IMR-90 (cell line): ENCODE results near the gene PARPBP. TPM values are rescaled to one million over a fixed set of nuclear protein-coding genes. Genes with fewer than 3 reads are reported as not detected.

Experiments
- ATAC-seq: fragments of 200-7000 bp; cut with Tn5 transposase; 2 replicates; pipeline ENCODE4 v1.9.1; 2020; ENCODE audit warnings: low read depth, mild to moderate bottlenecking, moderate library complexity
- BruUV-seq: library from RNA; stranded (reverse); fragments of 400-500 nt; replicated peaks from 2 replicates; lab custom pipeline; 2021; lab: Mats Ljungman, UMichigan
- CTCF ChIA-PET: fragments of 300-600 bp; formaldehyde crosslinking; extraction: SDS; loops from one replicate; lab custom pipeline; 2021; ENCODE audit warnings: antibody characterized with exemption; lab: Yijun Ruan, JAX
- POLR2A ChIA-PET: fragments of 300-600 bp; sonication (Branson Sonifier 250); formaldehyde crosslinking; loops from one replicate; lab custom pipeline; 2022; ENCODE audit warnings: antibody characterized with exemption; ENCODE audit not compliant: unreplicated experiment; lab: Charles Lee
- DNase-seq: peaks from one replicate; pipeline ENCODE4 v3.0.0; 2013
- H2AFZ ChIP-seq: replicated peaks from 2 replicates; pipeline ENCODE3; 2013; ENCODE audit warnings: low read length, mild to moderate bottlenecking; ENCODE audit not compliant: poor library complexity
- H2AK5ac ChIP-seq: 2 replicates; pipeline ENCODE4 v1.6.1; 2013; ENCODE audit warnings: low read depth, low read length, inconsistent platforms
- H2AK9ac ChIP-seq: replicated peaks from 2 replicates; pipeline ENCODE3; 2013; ENCODE audit warnings: mild to moderate bottlenecking, low read depth, low read length, moderate library complexity; ENCODE audit not compliant: poor library complexity
- H2BK120ac ChIP-seq: 2 replicates; pipeline ENCODE4 v1.6.1; 2013; ENCODE audit warnings: low read depth, low read length, inconsistent platforms
- H2BK15ac ChIP-seq: 3 replicates; pipeline ENCODE4 v1.6.1; 2013; ENCODE audit warnings: low read depth, low read length, inconsistent platforms
- H2BK20ac ChIP-seq: 2 replicates; pipeline ENCODE4 v1.6.1; 2013; ENCODE audit warnings: low read depth, mild to moderate bottlenecking, inconsistent platforms, low read length, moderate library complexity
- H2BK5ac ChIP-seq: 2 replicates; pipeline ENCODE4 v1.6.1; 2013; ENCODE audit warnings: mild to moderate bottlenecking, low read depth, low read length, inconsistent platforms; ENCODE audit not compliant: poor library complexity, severe bottlenecking
- H3K14ac ChIP-seq: replicated peaks from 2 replicates; pipeline ENCODE4 v1.6.1; 2013; ENCODE audit warnings: low read depth, low read length, inconsistent platforms
- H3K18ac ChIP-seq: 2 replicates; pipeline ENCODE4 v1.6.1; 2013; ENCODE audit warnings: low read depth, low read length, control low read depth
- H3K23ac ChIP-seq: 2 replicates; pipeline ENCODE4 v1.6.1; 2013; ENCODE audit warnings: low read depth, low read length, inconsistent platforms
- H3K27ac ChIP-seq: 2 replicates; pipeline ENCODE4 v1.5.1; 2013; ENCODE audit warnings: mild to moderate bottlenecking, control low read depth, low read length; ENCODE audit not compliant: insufficient read depth
- H3K27me3 ChIP-seq: 2 replicates; pipeline ENCODE4 v1.6.1; 2013; ENCODE audit warnings: low read length; ENCODE audit not compliant: control insufficient read depth, insufficient read depth
- H3K36me3 ChIP-seq: 2 replicates; pipeline ENCODE4 v1.6.1; 2013; ENCODE audit warnings: low read length, mixed read lengths; ENCODE audit not compliant: control insufficient read depth, insufficient read depth
- H3K4ac ChIP-seq: 2 replicates; pipeline ENCODE4 v1.6.1; 2013; ENCODE audit warnings: low read depth, low read length, inconsistent platforms
- H3K4me1 ChIP-seq: 2 replicates; pipeline ENCODE4 v1.6.1; 2013; ENCODE audit warnings: low read length, mixed read lengths; ENCODE audit not compliant: control insufficient read depth, insufficient read depth
- H3K4me2 ChIP-seq: 2 replicates; pipeline ENCODE4 v1.6.1; 2013; ENCODE audit warnings: low read depth, mild to moderate bottlenecking, control low read depth, low read length, moderate library complexity
- H3K4me3 ChIP-seq: 2 replicates; pipeline ENCODE4 v1.5.1; 2013; ENCODE audit warnings: low read depth, mild to moderate bottlenecking, control low read depth, low read length, moderate library complexity; ENCODE audit not compliant: insufficient read depth
- H3K56ac ChIP-seq: 2 replicates; pipeline ENCODE4 v1.6.1; 2013; ENCODE audit warnings: low read length, inconsistent platforms; ENCODE audit not compliant: insufficient read depth; ENCODE audit errors: extremely low read depth
- H3K79me1 ChIP-seq, 2 experiments: 2 replicates each; pipeline ENCODE4 v1.6.1; 2013; ENCODE audit warnings: low read length in 2 of 2, inconsistent platforms in 1 of 2, low read depth in 1 of 2
- H3K9ac ChIP-seq: 2 replicates; pipeline ENCODE4 v1.6.1; 2013; ENCODE audit warnings: low read depth, low read length, control low read depth
- H3K9me1 ChIP-seq: 2 replicates; pipeline ENCODE4 v1.6.1; 2013; ENCODE audit warnings: low read length, inconsistent platforms; ENCODE audit not compliant: insufficient read depth
- H3K9me3 ChIP-seq: 2 replicates; pipeline ENCODE4 v1.6.1; 2013; ENCODE audit warnings: low read length; ENCODE audit not compliant: control insufficient read depth, insufficient read depth
- H4K20me1 ChIP-seq: 2 replicates; pipeline ENCODE4 v1.6.1; 2013; ENCODE audit warnings: low read length, inconsistent platforms; ENCODE audit not compliant: insufficient read depth
- H4K5ac ChIP-seq: 2 replicates; pipeline ENCODE4 v1.6.1; 2013; ENCODE audit warnings: mild to moderate bottlenecking, low read depth, low read length, control low read depth
- H4K8ac ChIP-seq, 2 experiments: 2 replicates each; pipeline ENCODE4 v1.6.1; 2013; ENCODE audit warnings: low read depth in 2 of 2, low read length in 2 of 2, control low read depth in 1 of 2, inconsistent platforms in 1 of 2
- H4K91ac ChIP-seq: 2 replicates; pipeline ENCODE4 v1.6.1; 2013; ENCODE audit warnings: low read depth, low read length, inconsistent platforms; ENCODE audit not compliant: insufficient read depth
- CEBPB ChIP-seq: IDR thresholded peaks from 2 replicates; pipeline ENCODE4 v1.6.1; 2012; ENCODE audit warnings: low read depth, low read length, improper control_type of control experiment
- CHD1 ChIP-seq: IDR thresholded peaks from 2 replicates; pipeline ENCODE4 v1.6.1; 2012; ENCODE audit warnings: low read depth, low read length, improper control_type of control experiment
- FOS ChIP-seq: fragments of 150-350 bp; IDR thresholded peaks from 2 replicates; pipeline ENCODE4 v1.6.1; 2016; ENCODE audit warnings: low read depth, low read length
- WGBS, 2 experiments: methylation state at CpG; one replicate each; pipeline versions ENCODE4 v1.1.5 to v1.1.7; 2013; ENCODE audit warnings: missing lambda C conversion rate in 2 of 2; ENCODE audit not compliant: insufficient read length in 1 of 2; ENCODE audit errors: extremely low coverage in 2 of 2; 5-methylcytosine and 5-hydroxymethylcytosine counted together
- dilution Hi-C: fragments of 300-500 bp; cut with HindIII; formaldehyde crosslinking; loops from one replicate; pipeline ENCODE4 v1.14.3; 2018; ENCODE audit warnings: low sequenced_read_pairs; ENCODE audit not compliant: unreplicated experiment
- in situ Hi-C: fragments of 300-500 bp; cut with MboI; formaldehyde crosslinking; loops from 3 replicates; pipeline ENCODE4 v1.14.3; 2019; ENCODE audit warnings: low sequenced_read_pairs, inconsistent platforms, mixed read lengths
- intact Hi-C: fragments of 100-400 bp; cut with micrococcal nuclease; formaldehyde crosslinking; loops from 2 replicates; pipeline ENCODE4 v1.10.0; 2022
- polyA plus RNA-seq, 3 experiments: library from polyadenylated mRNA; depleted of rRNA; stranded (reverse); fragments of >200 nt; gene quantifications; 2 replicates each; pipeline ENCODE4 v1.2.3, GENCODE V29; 2012; ENCODE audit warnings: low replicate concordance in 1 of 3
- total RNA-seq: library from RNA; depleted of rRNA; stranded (reverse); fragments of >200 nt; gene quantifications from 2 replicates; pipeline ENCODE4 v1.2.3, GENCODE V29; 2012

The PARPBP gene
- total and polyA plus RNA-seq, 2 of the 4 experiments (the other 2 are of a cell fraction): 4.8 to 7.2 TPM

GRCh38 chr12:102215992-102216691, 96.2 kb downstream of the PARPBP start:
- TF ChIP-seq FOS: peak; percentile 89
- peak; percentile 55; the same call in 1 of the 2 replicates for TF ChIP-seq CEBPB
- no peak for TF ChIP-seq CHD1
- Histone ChIP-seq H2AK9ac (no peak overlapping the region), H3K23ac (no peak overlapping the region), H3K14ac (no peak overlapping the region), H3K27me3 (no peaks in the 10 kb centered on the region), H3K9me3 (no peaks in the 10 kb centered on the region), H3K56ac (no peak overlapping the region), H3K4ac (no peak overlapping the region), H2AFZ (no peak overlapping the region), H3K9me1 (0 out of 2 replicates have a peak, but pooled peaks cover 2% of the 10 kb centered on the region), H3K4me2 (peak overlapping the region; percentile 64; the same call in 1 of the 2 replicates), H4K8ac (no peak overlapping the region; a peak in 1 of 4 replicates), H4K20me1 (no peaks in the 10 kb centered on the region), H3K79me1 (no peaks in the 10 kb centered on the region), H4K91ac (no peak overlapping the region; the same call in 1 of the 2 replicates), H3K36me3 (no peaks in the 10 kb centered on the region), H2AK5ac (no peak overlapping the region), H3K9ac (no peak overlapping the region), H2BK15ac (no peak overlapping the region), H2BK120ac (no peak overlapping the region), H3K27ac (no peak overlapping the region), H3K4me1 (peaks cover 2% of the 10 kb centered on the region), H2BK5ac (peak overlapping the region; percentile 58), H3K18ac (peak overlapping the region; percentile 92; the same call in 1 of the 2 replicates), H3K4me3 (no peak overlapping the region), H2BK20ac (peak overlapping the region; percentile 66; the same call in 1 of the 2 replicates), H4K5ac (peak overlapping the region; percentile 78; the same call in 1 of the 2 replicates)
- POLR2A ChIA-PET: no interaction called here
- in situ Hi-C loops (no loop called here), dilution Hi-C loops (no loop called here), intact Hi-C loops (no loop called here)
- no TSS peak for BruUV-seq
- peak; percentile 77 for ATAC-seq
- DNase-seq: peak; percentile 83
- WGBS, 2 experiments: no CpG with 5 or more reads among the region's 5 CpGs
- CTCF ChIA-PET: interaction anchor here (0.7 to 0.8 kb wide), 2 partner anchors 10 to 175 kb away, joined by 3 read pairs; no protein-coding TSS in a partner anchor
